ENCODE data around the gene MAX. TPM values are rescaled to one million over a fixed set of nuclear protein-coding genes. Genes with fewer than 3 reads are reported as not detected.

Gene MAX
- total RNA-seq, 1 donor from 2014 or later, result 69.3 TPM

GRCh38 chr14:65110525-65110924 is 8.2 kb upstream of the MAX start:
- no peak for TF ChIP-seq CTCF (conservative IDR thresholded peaks at IDR 0.05)
- H3K27ac Mint-ChIP-seq (ENCODE audit: unreplicated experiment), result no peak overlapping the region
- DNase-seq (ENCODE audit: low read depth, low spot score), result no peak
- H3K4me1 Mint-ChIP-seq, result no peaks in the 10 kb centered on the region
- H3K36me3 Mint-ChIP-seq (ENCODE audit: low read depth), result no peaks in the 10 kb centered on the region
- H3K27me3 Mint-ChIP-seq (ENCODE audit: low read depth), result no peaks in the 10 kb centered on the region
- no peak overlapping the region for H3K4me3 Mint-ChIP-seq
- H3K9me3 Mint-ChIP-seq, result no peaks in the 10 kb centered on the region

GRCh38 chr14:65109357-65109756 is 7.0 kb upstream of the MAX start:
- TF ChIP-seq CTCF (conservative IDR thresholded peaks at IDR 0.05), result no peak
- no peak for DNase-seq (ENCODE audit: low read depth, low spot score)

GRCh38 chr14:65107200-65107599 is 4.9 kb upstream of the MAX start:
- TF ChIP-seq CTCF (conservative IDR thresholded peaks at IDR 0.05), result no peak
- Mint-ChIP-seq H3K9me3 (no peaks in the 10 kb centered on the region), H3K27ac (ENCODE audit: unreplicated experiment) (no peak overlapping the region)

More at GRCh38 chr14:65109357-65109756, 7.0 kb upstream of the MAX start:
- no peaks in the 10 kb centered on the region for H3K9me3 Mint-ChIP-seq
- H3K36me3 Mint-ChIP-seq (ENCODE audit: low read depth), result no peaks in the 10 kb centered on the region
- H3K4me1 Mint-ChIP-seq, result no peaks in the 10 kb centered on the region
- H3K27ac Mint-ChIP-seq (ENCODE audit: unreplicated experiment), result no peak overlapping the region
- no peak overlapping the region for H3K4me3 Mint-ChIP-seq
- no peaks in the 10 kb centered on the region for H3K27me3 Mint-ChIP-seq (ENCODE audit: low read depth)

GRCh38 chr14:65106736-65107135 is 4.4 kb upstream of the MAX start:
- Mint-ChIP-seq H3K27me3 (ENCODE audit: low read depth) (no peaks in the 10 kb centered on the region), H3K4me3 (no peak overlapping the region), H3K9me3 (no peaks in the 10 kb centered on the region), H3K36me3 (ENCODE audit: low read depth) (peaks cover 3% of the 10 kb centered on the region), H3K27ac (ENCODE audit: unreplicated experiment) (no peak overlapping the region), H3K4me1 (peaks cover 12% of the 10 kb centered on the region)
- TF ChIP-seq CTCF (conservative IDR thresholded peaks at IDR 0.05), result no peak
- no peak for DNase-seq (ENCODE audit: low read depth, low spot score)

More at GRCh38 chr14:65107200-65107599, 4.9 kb upstream of the MAX start:
- no peak overlapping the region for H3K4me3 Mint-ChIP-seq
- no peaks in the 10 kb centered on the region for H3K27me3 Mint-ChIP-seq (ENCODE audit: low read depth)
- no peak for DNase-seq (ENCODE audit: low read depth, low spot score)
- H3K4me1 Mint-ChIP-seq, result peaks cover 11% of the 10 kb centered on the region
- peaks cover 3% of the 10 kb centered on the region for H3K36me3 Mint-ChIP-seq (ENCODE audit: low read depth)

- TF ChIP-seq CTCF (conservative IDR thresholded peaks at IDR 0.05), result no peak
- DNase-seq (ENCODE audit: low read depth, low spot score), result no peak
- Mint-ChIP-seq H3K4me1 (peaks cover 14% of the 10 kb centered on the region), H3K36me3 (ENCODE audit: low read depth) (peaks cover 3% of the 10 kb centered on the region), H3K9me3 (no peaks in the 10 kb centered on the region), H3K27me3 (ENCODE audit: low read depth) (no peaks in the 10 kb centered on the region), H3K4me3 (no peak overlapping the region), H3K27ac (ENCODE audit: unreplicated experiment) (no peak overlapping the region)
Measured at GRCh38 chr14:65106316-65106715, 4.0 kb upstream of the MAX start.

GRCh38 chr14:65104791-65105190 is 2.5 kb upstream of the MAX start:
- peak overlapping the region; percentile 64 for H3K4me3 Mint-ChIP-seq
- no peak for DNase-seq (ENCODE audit: low read depth, low spot score)
- TF ChIP-seq CTCF (conservative IDR thresholded peaks at IDR 0.05), result no peak
- no peaks in the 10 kb centered on the region for H3K27me3 Mint-ChIP-seq (ENCODE audit: low read depth)
- peaks cover 6% of the 10 kb centered on the region for H3K36me3 Mint-ChIP-seq (ENCODE audit: low read depth)
- H3K27ac Mint-ChIP-seq (ENCODE audit: unreplicated experiment), result no peak overlapping the region
- peaks cover 24% of the 10 kb centered on the region for H3K4me1 Mint-ChIP-seq
- H3K9me3 Mint-ChIP-seq, result no peaks in the 10 kb centered on the region

All from neural crest cell (in vitro differentiated cells).